Naive thymus-derived CD4-positive, alpha-beta T cell (primary cell): ENCODE results near the gene C5. TPM values are rescaled to one million over a fixed set of nuclear protein-coding genes. Genes with fewer than 3 reads are reported as not detected.

Experiments
- ATAC-seq: fragments of 150-1000 bp; cut with Tn5 transposase; 2 replicates; pipeline ENCODE4 v1.10.0; 2021; ENCODE audit warnings: mild to moderate bottlenecking, moderate library complexity
- CTCF ChIA-PET: fragments of 350-600 bp; sonication (Branson Sonifier 250); formaldehyde crosslinking; loops from one replicate; lab custom pipeline; 2021; ENCODE audit warnings: antibody characterized with exemption; lab: Charles Lee
- POLR2A ChIA-PET: fragments of 350-600 bp; sonication (Branson Sonifier 250); formaldehyde crosslinking; loops from one replicate; lab custom pipeline; 2021; ENCODE audit warnings: antibody characterized with exemption, inconsistent platforms; lab: Charles Lee
- DNase-seq, 9 donors: peaks; one replicate each; pipeline versions ENCODE4 v3.0.0 to v3.0.0-alpha.2; 2020 to 2022; ENCODE audit warnings: mixed read lengths in 1 of 9
- H3K27ac ChIP-seq: one replicate; pipeline ENCODE4 v1.7.0; 2013; ENCODE audit warnings: mild to moderate bottlenecking, low read depth, low read length, moderate library complexity
- H3K27me3 ChIP-seq, 2 donors: one replicate each; pipeline ENCODE4 v1.7.0; 2013; ENCODE audit warnings: low read length in 2 of 2, mild to moderate bottlenecking in 2 of 2, moderate library complexity in 2 of 2; ENCODE audit not compliant: control insufficient read depth in 2 of 2, insufficient read depth in 2 of 2
- H3K36me3 ChIP-seq, 3 experiments: 1 replicate in 2 of 3; 2 replicates in 1 of 3; pipeline ENCODE4 v1.7.0; 2013; ENCODE audit warnings: low read length in 3 of 3, mild to moderate bottlenecking in 3 of 3, moderate library complexity in 1 of 3; ENCODE audit not compliant: insufficient read depth in 3 of 3, control insufficient read depth in 2 of 3
- H3K4me1 ChIP-seq, 2 donors: one replicate each; pipeline ENCODE4 v1.7.0; 2013; ENCODE audit warnings: low read length in 2 of 2, mild to moderate bottlenecking in 2 of 2, moderate library complexity in 1 of 2; ENCODE audit not compliant: control insufficient read depth in 2 of 2, insufficient read depth in 2 of 2
- H3K4me3 ChIP-seq: 2 replicates; pipeline ENCODE4 v1.7.0; 2013; ENCODE audit warnings: mild to moderate bottlenecking, low read length
- H3K9me3 ChIP-seq, 3 experiments: 1 replicate in 2 of 3; 2 replicates in 1 of 3; pipeline ENCODE4 v1.7.0; 2013; ENCODE audit warnings: low read length in 3 of 3; ENCODE audit not compliant: control insufficient read depth in 2 of 3
- H3K27ac Mint-ChIP-seq, 9 donors: one replicate each; pipeline ENCODE4 v1.8.0; 2020 to 2022; ENCODE audit warnings: mixed read lengths in 9 of 9, mild to moderate bottlenecking in 8 of 9, moderate library complexity in 5 of 9, inconsistent platforms in 2 of 9
- H3K27me3 Mint-ChIP-seq, 5 donors: one replicate each; pipeline ENCODE4 v1.8.0; 2021 to 2022; ENCODE audit warnings: mixed read lengths in 5 of 5, mild to moderate bottlenecking in 1 of 5
- H3K36me3 Mint-ChIP-seq, 5 donors: one replicate each; pipeline ENCODE4 v1.8.0; 2020 to 2022; ENCODE audit warnings: mixed read lengths in 5 of 5, mild to moderate bottlenecking in 3 of 5, inconsistent platforms in 1 of 5
- H3K4me1 Mint-ChIP-seq, 7 donors: one replicate each; pipeline ENCODE4 v1.8.0; 2020 to 2022; ENCODE audit warnings: mixed read lengths in 7 of 7, mild to moderate bottlenecking in 3 of 7, inconsistent platforms in 1 of 7
- H3K4me3 Mint-ChIP-seq, 10 donors: one replicate each; pipeline ENCODE4 v1.8.0; 2020 to 2022; ENCODE audit warnings: mild to moderate bottlenecking in 10 of 10, mixed read lengths in 10 of 10, moderate library complexity in 6 of 10, inconsistent platforms in 2 of 10
- H3K9me3 Mint-ChIP-seq, 11 donors: one replicate each; pipeline ENCODE4 v1.8.0; 2020 to 2022; ENCODE audit warnings: mixed read lengths in 11 of 11, mild to moderate bottlenecking in 4 of 11, inconsistent platforms in 1 of 11, moderate library complexity in 1 of 11
- intact Hi-C, 2 donors: fragments of 100-400 bp; cut with micrococcal nuclease; formaldehyde crosslinking; loops; one replicate each; pipeline ENCODE4 v1.15.1; 2023
- polyA plus RNA-seq, 2 donors: library from polyadenylated mRNA; unstranded; fragments of 300-500 nt; fragmentation: Illumina TruSeq; gene quantifications; one replicate each; pipeline ENCODE4 v1.2.3, GENCODE V29; 2021
- total RNA-seq, 6 experiments: library from RNA in 5 of 6; stranded (reverse) in 5 of 6; gene quantifications; 1 replicate in 5 of 6; 2 replicates in 1 of 6; pipeline ENCODE4 v1.2.3 and lab custom pipeline; 2021 to 2026

C5 gene
- total and polyA plus RNA-seq, 7 experiments from 2014 or later: 0.41 to 2.9 (median 2.3) TPM

- Histone ChIP-seq H3K36me3 (peaks cover 0 to 38% (median 0%) of the 10 kb centered on the region in 3 experiments), H3K27ac (no peak overlapping the region), H3K4me1 (peaks cover 0 to under 1% of the 10 kb centered on the region in 2 donors), H3K9me3 (no peaks in the 10 kb centered on the region), H3K27me3 (no peaks in the 10 kb centered on the region), H3K4me3 (no peak overlapping the region)
- no peak overlapping the region for H3K4me3 Mint-ChIP-seq
- ChIA-PET CTCF (interaction anchor here (1.4 kb wide), 1 partner anchor 25 kb away, joined by 3 read pairs; no protein-coding TSS in a partner anchor), POLR2A (interaction anchor here (0.7 to 1.0 kb wide), 2 partner anchors 9 to 238 kb away, joined by 3 read pairs; no protein-coding TSS in a partner anchor)
- peak overlapping the region in 2 of 9 donors; percentile 15 to 51 for H3K27ac Mint-ChIP-seq
- H3K4me1 Mint-ChIP-seq: peaks cover 16 to 33% (median 20%) of the 10 kb centered on the region in 7 donors
- ATAC-seq: no peak
- H3K36me3 Mint-ChIP-seq: peaks cover 4 to 46% (median 27%) of the 10 kb centered on the region in 5 donors
- no peaks in the 10 kb centered on the region for H3K9me3 Mint-ChIP-seq
- DNase-seq: no peak
- no peaks in the 10 kb centered on the region for H3K27me3 Mint-ChIP-seq
- intact Hi-C loops: no loop called here
Measured at GRCh38 chr9:121082075-121082474, 32.0 kb upstream of the C5 start.

DNA sequence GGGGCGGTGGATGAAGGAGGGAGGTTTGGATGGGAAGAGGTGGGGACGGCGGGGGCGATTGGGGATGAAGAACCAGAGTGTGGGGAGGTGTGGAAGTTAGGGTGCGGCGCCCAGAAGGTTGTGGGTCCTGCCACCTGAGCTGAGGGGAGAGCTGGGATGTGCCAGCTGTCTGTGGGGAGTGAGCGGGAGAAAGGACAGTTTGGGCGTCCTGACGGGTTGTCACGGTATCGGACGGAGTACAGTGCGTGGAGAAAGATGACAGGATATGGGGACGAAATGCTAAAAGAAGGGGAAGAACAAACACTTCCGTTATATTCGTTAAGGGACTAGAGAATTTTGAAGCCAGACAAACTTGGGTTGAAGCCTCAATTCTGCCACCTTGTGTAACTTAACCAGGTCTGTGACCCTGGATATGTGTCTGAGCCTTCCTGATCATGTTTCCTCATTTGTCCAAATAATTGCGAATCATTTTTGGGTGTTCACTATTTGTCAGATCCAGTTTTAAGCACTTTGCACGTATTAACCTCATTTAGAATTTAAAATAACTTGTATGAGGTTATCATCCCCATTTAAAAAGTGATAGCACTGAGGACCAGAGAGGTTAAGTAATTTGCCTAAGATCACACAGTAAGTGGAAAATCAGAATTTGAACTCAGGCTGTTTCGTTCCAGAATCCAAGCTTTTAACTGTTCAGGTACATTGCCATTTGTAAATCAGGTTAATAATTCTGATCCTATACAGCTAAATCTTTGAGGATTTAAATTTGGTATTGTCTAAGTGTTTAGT, 25.4 kb upstream of the C5 start:
- H3K4me1 ChIP-seq: peaks cover 22 to 24% of the 10 kb centered on the region in 2 donors
- Mint-ChIP-seq H3K9me3 (no peaks in the 10 kb centered on the region), H3K4me1 (peaks cover 27 to 65% (median 50%) of the 10 kb centered on the region in 7 donors), H3K36me3 (peaks cover 0 to 7% (median under 1%) of the 10 kb centered on the region in 5 donors), H3K27me3 (no peaks in the 10 kb centered on the region), H3K27ac (peak overlapping the region; percentile 80 to 99 (median 93)), H3K4me3 (peak overlapping the region; percentile 87 to 100 (median 99))
- H3K27me3 ChIP-seq: no peaks in the 10 kb centered on the region
- intact Hi-C loops: loop anchor here (1.0 to 2.0 kb wide), 9 partner anchors 46 to 320 kb away; partner anchors contain the start of genes PHF19 (in 1 of the 2), RAB14 (in 1 of the 2) and TRAF1 (in 1 of the 2)
- ChIA-PET POLR2A (interaction anchor here (0.6 to 0.9 kb wide), 2 partner anchors 58 to 126 kb away, joined by 3 to 5 read pairs; partner anchors contain the start of gene RAB14), CTCF (interaction anchor here (0.7 to 1.1 kb wide), 6 partner anchors 9 to 319 kb away, joined by 3 to 6 read pairs (median 3); no protein-coding TSS in a partner anchor)
- DNase-seq (peak in 7 of 9 donors; percentile 17 to 51 (median 38)), ATAC-seq (peak; percentile 39)
- H3K4me3 ChIP-seq: peak overlapping the region; percentile 90
- no peaks in the 10 kb centered on the region for H3K9me3 ChIP-seq
- peak overlapping the region; percentile 92 for H3K27ac ChIP-seq
- peaks cover 0 to 5% (median 0%) of the 10 kb centered on the region in 3 experiments for H3K36me3 ChIP-seq

DNA sequence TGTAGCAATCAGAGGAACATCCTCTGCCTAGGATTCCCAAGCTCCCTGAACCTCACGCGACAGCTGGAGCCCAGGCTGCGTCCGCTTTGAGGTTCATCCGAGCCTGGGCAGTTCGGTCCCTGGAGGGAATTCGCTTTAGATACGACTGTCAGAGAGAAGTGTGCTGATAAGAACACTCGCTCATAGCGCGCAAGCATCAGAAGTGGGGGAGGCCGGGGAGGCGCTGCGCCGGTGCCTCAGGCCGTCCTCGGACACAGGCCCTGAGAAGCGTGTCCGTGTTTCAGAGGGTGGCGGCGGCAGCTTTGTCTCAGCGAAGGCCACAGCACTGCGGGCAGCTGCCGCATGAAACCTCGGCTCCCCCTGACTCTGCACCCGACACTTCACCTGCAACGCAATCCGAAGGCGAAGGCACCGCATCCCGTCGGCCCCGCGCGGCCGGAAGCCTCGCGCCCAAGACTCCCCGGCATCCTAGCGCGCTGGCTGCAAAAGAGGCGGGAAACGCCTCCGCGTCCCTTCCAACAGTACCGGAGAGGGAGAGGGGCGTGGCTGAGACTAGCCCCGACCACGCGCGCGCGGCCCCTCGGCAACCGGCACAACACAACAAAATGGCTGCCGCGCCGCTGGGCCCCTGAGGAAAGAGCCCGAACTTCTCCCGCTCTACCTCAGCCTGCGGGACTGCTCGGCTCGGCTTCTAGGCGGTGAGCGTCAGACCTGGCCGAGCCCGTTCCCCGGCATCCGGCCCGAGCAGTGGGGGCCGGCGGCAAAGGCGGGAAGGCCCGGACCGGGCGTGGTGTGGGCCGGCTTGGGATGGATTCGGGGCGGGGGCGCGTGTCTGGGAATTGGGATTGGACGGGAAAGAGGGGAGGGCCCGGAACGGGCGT, 24.5 kb upstream of the C5 start, which contains the start of gene CNTRL:
TSS of gene CNTRL (plus strand) at position 586 of the 881 bp plus-strand sequence. CDS start 13,372 bp downstream, outside the sequence.
- Mint-ChIP-seq H3K27ac (peak within 1 kb of the TSS; percentile 80 to 99 (median 93)), H3K27me3 (no peaks in the 10 kb centered on the region), H3K36me3 (peaks cover 0 to 3% (median 0%) of the 10 kb centered on the region in 5 donors), H3K9me3 (no peaks in the 10 kb centered on the region), H3K4me1 (peaks cover 27 to 65% (median 50%) of the 10 kb centered on the region in 7 donors), H3K4me3 (peak within 1 kb of the TSS; percentile 87 to 100 (median 99))
- Histone ChIP-seq H3K9me3 (no peaks in the 10 kb centered on the region), H3K27ac (peak within 1 kb of the TSS; percentile 92), H3K4me1 (peaks cover 22 to 24% of the 10 kb centered on the region in 2 donors), H3K4me3 (peak within 1 kb of the TSS; percentile 90), H3K27me3 (no peaks in the 10 kb centered on the region), H3K36me3 (peaks cover 0 to 5% (median 0%) of the 10 kb centered on the region in 3 experiments)
- intact Hi-C loops: loop anchor here (1.0 to 5.0 kb wide), 16 partner anchors 47 to 494 kb away; partner anchors contain the start of genes CDK5RAP2 (in 2 of the 2), FBXW2 (in 2 of the 2), MEGF9 (in 2 of the 2) and TRAF1 (in 2 of the 2)
- peak; percentile 90 for ATAC-seq
- CTCF ChIA-PET: interaction anchor here (0.7 to 3.8 kb wide), 2 partner anchors 78 to 319 kb away, joined by 6 to 13 read pairs; no protein-coding TSS in a partner anchor
- peak; percentile 63 to 92 (median 81) for DNase-seq
- POLR2A ChIA-PET: interaction anchor here (0.8 to 1.0 kb wide), 6 partner anchors 12 to 281 kb away, joined by 3 to 5 read pairs (median 3); partner anchors contain the start of genes FBXW2 and RAB14

DNA sequence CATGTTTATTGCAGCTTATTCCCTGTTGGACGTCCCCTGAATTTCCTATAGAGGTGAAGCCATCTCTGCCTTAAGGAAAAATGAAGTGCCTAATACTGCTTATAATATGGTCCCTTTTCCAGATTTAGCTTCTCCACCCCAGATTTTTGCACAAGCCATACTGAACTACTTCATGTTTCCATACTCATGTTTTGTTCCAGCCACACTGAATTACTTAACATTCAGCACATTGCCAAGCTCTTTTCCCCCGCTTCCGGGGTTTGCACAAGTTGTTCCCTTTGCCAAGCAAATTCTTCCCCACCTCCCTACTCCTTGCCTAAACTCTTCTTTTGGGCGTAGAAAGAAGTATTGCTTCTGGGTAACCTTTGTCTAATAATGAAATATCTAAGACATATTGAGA, 23.0 kb upstream of the C5 start:
- H3K27ac ChIP-seq: no peak overlapping the region
- H3K27me3 Mint-ChIP-seq: no peaks in the 10 kb centered on the region
- peaks cover 22 to 24% of the 10 kb centered on the region in 2 donors for H3K4me1 ChIP-seq
- H3K27ac Mint-ChIP-seq: peak overlapping the region in 7 of 9 donors; percentile 4 to 89 (median 51)
- H3K27me3 ChIP-seq: no peaks in the 10 kb centered on the region
- H3K36me3 Mint-ChIP-seq: peaks cover 0 to 5% (median under 1%) of the 10 kb centered on the region in 5 donors
- H3K9me3 Mint-ChIP-seq: peaks cover 0 to 9% (median under 1%) of the 10 kb centered on the region in 11 donors
- H3K4me1 Mint-ChIP-seq: peaks cover 25 to 55% (median 49%) of the 10 kb centered on the region in 7 donors
- POLR2A ChIA-PET: interaction anchor here (0.7 to 1.3 kb wide), 4 partner anchors 9 to 139 kb away, joined by 3 read pairs; partner anchors contain the start of gene RAB14
- CTCF ChIA-PET: interaction anchor here (0.6 to 3.8 kb wide), 4 partner anchors 12 to 317 kb away, joined by 3 to 13 read pairs (median 3); no protein-coding TSS in a partner anchor
- intact Hi-C loops: loop anchor here (5.0 kb wide), 2 partner anchors 146 to 491 kb away; partner anchors contain the start of genes CDK5RAP2 (in 1 of the 2) and TRAF1 (in 1 of the 2)
- no peak for DNase-seq
- H3K4me3 Mint-ChIP-seq: peak overlapping the region; percentile 42 to 100 (median 93)
- no peaks in the 10 kb centered on the region for H3K9me3 ChIP-seq
- H3K36me3 ChIP-seq: peaks cover 0 to 5% (median 0%) of the 10 kb centered on the region in 3 experiments
- ATAC-seq: no peak
- no peak overlapping the region for H3K4me3 ChIP-seq

DNA sequence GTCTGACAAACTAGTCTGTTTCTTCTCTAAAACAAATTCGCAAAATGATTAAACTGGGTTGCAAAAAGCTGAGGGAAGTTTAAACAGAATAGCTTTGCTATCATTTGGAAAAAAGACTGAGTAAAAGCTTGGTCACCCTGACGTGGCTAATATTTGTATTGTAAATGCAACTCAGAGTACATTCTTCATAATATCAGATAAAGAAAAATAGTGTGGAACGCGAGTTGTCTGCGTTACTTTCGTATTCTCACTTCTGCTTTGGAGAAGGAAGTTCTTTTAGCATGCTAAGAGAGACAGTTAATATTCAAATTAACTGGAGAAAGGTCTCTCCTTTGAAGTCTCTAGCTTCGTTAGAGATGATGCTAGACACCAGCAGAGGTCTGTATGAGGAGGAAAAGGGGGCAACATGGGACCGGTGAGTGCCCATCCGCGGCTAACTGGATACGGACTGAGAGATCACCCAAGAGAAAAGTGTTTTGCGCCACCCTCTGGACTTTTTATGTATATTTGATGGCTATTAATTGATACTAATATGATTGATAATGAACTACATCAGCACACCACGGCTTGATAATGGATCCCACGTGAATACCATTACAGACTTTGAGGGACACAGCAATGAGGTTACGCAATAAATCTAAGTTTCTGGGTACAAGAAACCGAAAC, 21.8 kb upstream of the C5 start:
- peaks cover 0 to 7% (median 7%) of the 10 kb centered on the region in 5 donors for H3K36me3 Mint-ChIP-seq
- Histone ChIP-seq H3K4me3 (peak overlapping the region; percentile 67), H3K27ac (peak overlapping the region; percentile 67), H3K36me3 (peaks cover 0 to 5% (median 0%) of the 10 kb centered on the region in 3 experiments), H3K4me1 (peaks cover 21 to 22% of the 10 kb centered on the region in 2 donors), H3K27me3 (no peaks in the 10 kb centered on the region), H3K9me3 (no peaks in the 10 kb centered on the region)
- ATAC-seq (peak; percentile 10), DNase-seq (peak in 7 of 9 donors; percentile 9 to 36 (median 28))
- H3K4me3 Mint-ChIP-seq: peak overlapping the region; percentile 68 to 98 (median 94)
- ChIA-PET POLR2A (interaction anchor here (0.5 to 1.7 kb wide), 7 partner anchors 8 to 279 kb away, joined by 3 to 8 read pairs (median 3); no protein-coding TSS in a partner anchor), CTCF (interaction anchor here (0.6 to 3.8 kb wide), 11 partner anchors 9 to 325 kb away, joined by 3 to 13 read pairs (median 4); partner anchors contain the start of gene C5)
- intact Hi-C loops: loop anchor here (1.0 to 5.0 kb wide), 5 partner anchors 91 to 490 kb away; partner anchors contain the start of genes CDK5RAP2 (in 1 of the 2) and TRAF1 (in 1 of the 2)
- H3K9me3 Mint-ChIP-seq: peaks cover 0 to 13% (median 4%) of the 10 kb centered on the region in 11 donors
- H3K27me3 Mint-ChIP-seq: no peaks in the 10 kb centered on the region
- H3K4me1 Mint-ChIP-seq: peaks cover 22 to 50% (median 45%) of the 10 kb centered on the region in 7 donors
- H3K27ac Mint-ChIP-seq: peak overlapping the region; percentile 71 to 92 (median 84)
